ENCODE measurements around the gene TNRC6C. TPM values are rescaled to one million over a fixed set of nuclear protein-coding genes. Genes with fewer than 3 reads are reported as not detected.
"Not testable (repeated sequence)": the region's sequence is repeated elsewhere in the genome, so short reads cannot be mapped to it uniquely, and the experiment has no call there.

TNRC6C gene
- total RNA-seq, 2 experiments from 2014 or later = 25.5 to 26.7 TPM

DNA sequence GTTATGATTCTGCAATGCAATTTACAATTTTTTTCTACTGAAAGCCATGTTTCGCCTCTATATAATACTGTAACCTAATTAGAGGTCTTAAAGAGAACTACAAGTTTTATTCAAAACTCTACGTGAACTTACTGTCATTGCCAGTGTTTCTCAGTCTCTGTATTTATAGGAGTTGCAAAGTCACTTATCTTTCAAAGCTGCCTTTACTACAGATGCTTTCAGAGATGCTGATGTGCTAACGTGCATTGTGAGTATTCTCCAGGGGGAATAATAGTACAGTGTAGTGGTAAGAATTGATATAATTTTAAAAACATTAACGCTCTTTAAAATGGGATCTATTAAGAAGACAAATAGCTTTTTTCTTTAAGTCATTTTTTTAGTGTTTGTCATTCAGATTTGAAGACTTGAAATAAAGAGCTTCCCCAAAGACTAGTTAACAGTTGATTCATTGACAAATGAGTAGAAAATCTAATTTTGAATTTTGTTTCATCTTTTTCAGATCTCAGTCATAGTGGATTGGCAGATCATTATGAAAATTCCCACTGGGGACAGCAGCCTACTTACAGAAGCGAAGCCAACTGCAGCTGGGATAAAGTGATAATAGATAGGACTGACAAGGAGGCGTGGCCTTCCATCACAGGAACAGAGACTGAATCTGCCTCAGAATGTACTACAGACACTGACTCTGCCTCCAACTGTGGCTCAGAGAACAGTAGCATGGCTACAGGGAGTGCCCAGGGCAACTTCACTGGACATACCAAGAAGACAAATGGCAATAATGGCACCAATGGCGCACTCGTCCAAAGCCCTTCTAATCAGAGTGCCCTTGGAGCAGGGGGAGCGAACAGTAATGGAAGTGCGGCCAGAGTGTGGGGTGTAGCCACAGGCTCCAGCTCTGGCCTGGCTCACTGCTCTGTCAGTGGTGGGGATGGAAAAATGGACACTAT, 90.1 kb downstream of the TNRC6C start:
- H3K27me3 Mint-ChIP-seq = no peaks in the 10 kb centered on the region
- no peak overlapping the region for H3K4me3 Mint-ChIP-seq
- DNase-seq = no peak
- CTCF ChIA-PET = interaction anchor here (1.1 kb wide), 1 partner anchor 28 kb away, joined by 3 read pairs; no protein-coding TSS in a partner anchor
- H3K27ac Mint-ChIP-seq = no peak overlapping the region
- POLR2A ChIA-PET = no interaction called here
- H3K4me1 Mint-ChIP-seq = no peaks in the 10 kb centered on the region
- peaks cover 35% of the 10 kb centered on the region for H3K36me3 Mint-ChIP-seq (ENCODE audit: low read depth)
- H3K9me3 Mint-ChIP-seq = no peaks in the 10 kb centered on the region

- POLR2A ChIA-PET = no interaction called here
- Mint-ChIP-seq H3K27me3 (no peaks in the 10 kb centered on the region), H3K9me3 (no peaks in the 10 kb centered on the region), H3K4me3 (no peak overlapping the region), H3K27ac (no peak overlapping the region), H3K36me3 (ENCODE audit: low read depth) (peaks cover 32% of the 10 kb centered on the region), H3K4me1 (no peaks in the 10 kb centered on the region)
- no peak for DNase-seq
- CTCF ChIA-PET = no interaction called here
Measured at GRCh38 chr17:78049609-78050008, 91.1 kb downstream of the TNRC6C start.

DNA sequence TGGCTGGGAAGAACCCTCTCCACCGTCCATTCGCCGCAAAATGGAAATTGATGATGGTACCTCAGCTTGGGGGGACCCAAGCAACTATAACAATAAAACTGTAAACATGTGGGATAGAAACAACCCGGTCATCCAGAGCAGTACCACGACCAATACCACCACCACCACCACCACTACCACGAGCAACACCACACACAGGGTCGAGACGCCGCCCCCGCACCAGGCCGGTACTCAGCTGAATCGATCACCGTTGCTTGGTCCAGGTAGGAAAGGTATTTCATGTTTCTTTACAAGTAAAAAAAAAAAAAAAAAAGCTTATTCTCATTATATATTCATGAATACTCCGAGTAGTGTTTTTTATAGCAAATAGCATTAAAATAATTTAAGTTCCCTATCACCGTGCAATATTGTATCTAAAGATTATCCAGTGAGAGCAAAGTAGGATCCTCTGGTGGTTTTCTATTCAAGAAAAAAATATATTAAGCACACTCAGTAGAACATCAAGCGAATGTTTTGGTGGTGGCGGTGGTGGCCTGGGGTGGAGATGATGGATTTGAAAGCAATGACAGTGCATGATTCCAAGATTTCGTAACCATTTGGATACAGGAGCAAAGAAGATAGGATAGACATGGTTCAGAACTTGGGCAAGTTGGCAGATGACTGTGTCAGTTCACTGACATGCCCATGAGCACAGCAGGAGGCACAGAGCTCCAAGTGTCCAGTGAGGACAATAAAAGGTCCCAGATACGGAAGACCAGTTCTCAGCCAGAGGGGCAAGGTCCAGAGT, 92.9 kb downstream of the TNRC6C start:
- no peaks in the 10 kb centered on the region for H3K4me1 Mint-ChIP-seq
- H3K4me3 Mint-ChIP-seq = no peak overlapping the region
- POLR2A ChIA-PET = no interaction called here
- peaks cover 27% of the 10 kb centered on the region for H3K36me3 Mint-ChIP-seq (ENCODE audit: low read depth)
- H3K9me3 Mint-ChIP-seq = no peaks in the 10 kb centered on the region
- no peak overlapping the region for H3K27ac Mint-ChIP-seq
- DNase-seq = no peak
- no peaks in the 10 kb centered on the region for H3K27me3 Mint-ChIP-seq
- CTCF ChIA-PET = interaction anchor here (1.3 kb wide), 1 partner anchor 37 kb away, joined by 7 read pairs; no protein-coding TSS in a partner anchor

DNA sequence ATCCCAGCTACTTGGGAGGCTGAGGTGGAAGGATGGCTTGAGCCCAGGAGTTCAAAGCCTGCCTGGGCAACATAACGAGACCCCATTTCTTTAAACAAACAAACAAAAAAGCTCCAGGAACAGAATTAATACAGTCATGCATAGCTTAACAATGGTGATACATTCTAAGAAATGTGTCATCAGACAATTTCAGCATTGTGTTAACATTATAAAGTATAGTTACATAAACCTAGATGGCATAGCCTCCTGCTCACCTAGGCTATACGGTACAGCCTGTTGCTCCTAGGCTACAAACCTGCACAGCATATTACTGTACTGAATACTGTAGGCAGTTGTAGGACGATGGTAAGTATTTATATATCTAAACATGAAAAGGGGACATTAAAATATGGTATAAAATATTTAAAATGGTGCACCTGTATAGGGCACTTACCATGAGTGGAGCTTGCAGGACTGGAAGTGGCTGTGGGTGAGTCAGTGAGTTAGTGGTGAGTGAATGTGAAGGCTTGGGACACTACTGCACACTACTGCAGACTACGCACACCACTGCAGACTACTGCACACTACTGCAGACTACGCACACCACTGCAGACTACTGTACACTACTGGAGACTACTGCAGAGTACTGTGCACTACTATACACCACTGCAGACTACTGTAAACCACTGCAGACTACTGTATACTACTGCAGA, 95.4 kb downstream of the TNRC6C start:
- no peak overlapping the region for H3K27ac Mint-ChIP-seq
- DNase-seq = no peak
- H3K36me3 Mint-ChIP-seq (ENCODE audit: low read depth) = peaks cover 20% of the 10 kb centered on the region
- no peaks in the 10 kb centered on the region for H3K9me3 Mint-ChIP-seq
- no peaks in the 10 kb centered on the region for H3K27me3 Mint-ChIP-seq
- CTCF ChIA-PET = no interaction called here
- H3K4me3 Mint-ChIP-seq = no peak overlapping the region
- no peaks in the 10 kb centered on the region for H3K4me1 Mint-ChIP-seq
- POLR2A ChIA-PET = no interaction called here

GRCh38 chr17:78057113-78057740, 98.7 kb downstream of the TNRC6C start:
- POLR2A ChIA-PET = no interaction called here
- CTCF ChIA-PET = no interaction called here
- Mint-ChIP-seq H3K4me3 (no peak overlapping the region), H3K4me1 (no peaks in the 10 kb centered on the region), H3K27ac (no peak overlapping the region), H3K27me3 (no peaks in the 10 kb centered on the region), H3K36me3 (ENCODE audit: low read depth) (no peaks in the 10 kb centered on the region), H3K9me3 (no peaks in the 10 kb centered on the region)
- no peak for DNase-seq

DNA sequence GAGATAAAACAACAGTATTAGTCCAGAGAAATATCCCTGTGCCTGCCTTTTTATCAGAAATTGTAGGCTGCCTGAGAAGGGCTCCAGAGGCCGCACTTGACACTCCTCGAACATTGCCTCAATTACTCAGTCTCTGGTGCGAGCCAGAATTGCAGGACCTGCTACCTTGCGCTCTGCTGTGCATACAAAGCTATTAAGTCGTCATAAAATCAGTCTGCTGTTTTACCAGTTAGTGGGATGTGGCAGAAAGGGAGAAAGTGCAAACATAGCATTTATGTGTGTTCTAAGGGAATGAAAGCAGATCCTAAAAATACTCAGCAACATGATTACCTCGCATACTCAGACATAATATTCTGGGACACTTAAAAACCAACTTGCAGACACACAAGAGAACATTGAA, 99.5 kb downstream of the TNRC6C start:
- H3K4me3 Mint-ChIP-seq = no peak overlapping the region
- H3K27ac Mint-ChIP-seq = no peak overlapping the region
- no peaks in the 10 kb centered on the region for H3K27me3 Mint-ChIP-seq
- peaks cover 5% of the 10 kb centered on the region for H3K4me1 Mint-ChIP-seq
- ChIA-PET CTCF (no interaction called here), POLR2A (no interaction called here)
- H3K9me3 Mint-ChIP-seq = no peaks in the 10 kb centered on the region
- no peak for DNase-seq
- H3K36me3 Mint-ChIP-seq (ENCODE audit: low read depth) = no peaks in the 10 kb centered on the region

GRCh38 chr17:78058581-78058980, 100.1 kb downstream of the TNRC6C start:
- Mint-ChIP-seq H3K4me3 (no peak overlapping the region), H3K27me3 (no peaks in the 10 kb centered on the region), H3K27ac (no peak overlapping the region), H3K9me3 (no peaks in the 10 kb centered on the region), H3K4me1 (peaks cover 9% of the 10 kb centered on the region), H3K36me3 (ENCODE audit: low read depth) (no peaks in the 10 kb centered on the region)
- DNase-seq = no peak
- ChIA-PET POLR2A (no interaction called here), CTCF (no interaction called here)

DNA sequence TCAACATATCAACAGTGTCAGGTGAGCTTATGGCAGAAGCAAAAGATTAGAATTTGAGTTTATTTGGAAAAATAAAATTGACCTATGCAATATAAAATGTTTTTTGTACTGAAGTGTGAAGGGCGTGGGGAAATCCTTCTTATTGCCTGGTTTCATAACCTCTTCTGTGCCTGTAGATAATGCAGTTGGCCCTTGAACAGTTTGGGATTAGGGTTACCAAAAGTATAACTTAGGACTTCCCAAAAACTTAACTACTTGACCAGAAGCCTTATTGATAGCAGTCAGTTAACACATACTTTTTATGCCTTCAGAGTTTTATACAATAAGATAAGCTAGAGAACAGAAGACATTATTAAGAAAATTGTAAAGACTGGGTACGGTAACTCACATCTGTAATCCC, 104.1 kb downstream of the TNRC6C start:
- Mint-ChIP-seq H3K4me3 (no peak overlapping the region), H3K9me3 (no peaks in the 10 kb centered on the region), H3K36me3 (ENCODE audit: low read depth) (peaks cover 9% of the 10 kb centered on the region), H3K4me1 (peaks cover 14% of the 10 kb centered on the region), H3K27ac (no peak overlapping the region), H3K27me3 (no peaks in the 10 kb centered on the region)
- ChIA-PET CTCF (interaction anchor here (1.2 to 1.5 kb wide), 2 partner anchors 13 to 22 kb away, joined by 3 read pairs; no protein-coding TSS in a partner anchor), POLR2A (no interaction called here)
- DNase-seq = no peak

- Mint-ChIP-seq H3K27me3 (no peaks in the 10 kb centered on the region), H3K27ac (no peak overlapping the region), H3K9me3 (no peaks in the 10 kb centered on the region), H3K4me1 (peaks cover 14% of the 10 kb centered on the region), H3K36me3 (ENCODE audit: low read depth) (peaks cover 13% of the 10 kb centered on the region), H3K4me3 (no peak overlapping the region)
- CTCF ChIA-PET = interaction anchor here (1.0 to 1.6 kb wide), 2 partner anchors 21 to 72 kb away, joined by 3 to 12 read pairs; no protein-coding TSS in a partner anchor
- POLR2A ChIA-PET = no interaction called here
- no peak for DNase-seq
Measured at GRCh38 chr17:78063489-78063888, 105.0 kb downstream of the TNRC6C start.

GRCh38 chr17:78064708-78065107, 106.2 kb downstream of the TNRC6C start:
- H3K27me3 Mint-ChIP-seq = no peaks in the 10 kb centered on the region
- H3K4me3 Mint-ChIP-seq = no peak overlapping the region
- POLR2A ChIA-PET = no interaction called here
- DNase-seq = no peak
- H3K9me3 Mint-ChIP-seq = no peaks in the 10 kb centered on the region
- CTCF ChIA-PET = interaction anchor here (1.6 kb wide), 1 partner anchor 20 kb away, joined by 12 read pairs; no protein-coding TSS in a partner anchor
- peaks cover 16% of the 10 kb centered on the region for H3K36me3 Mint-ChIP-seq (ENCODE audit: low read depth)
- no peak overlapping the region for H3K27ac Mint-ChIP-seq
- H3K4me1 Mint-ChIP-seq = peaks cover 14% of the 10 kb centered on the region

DNA sequence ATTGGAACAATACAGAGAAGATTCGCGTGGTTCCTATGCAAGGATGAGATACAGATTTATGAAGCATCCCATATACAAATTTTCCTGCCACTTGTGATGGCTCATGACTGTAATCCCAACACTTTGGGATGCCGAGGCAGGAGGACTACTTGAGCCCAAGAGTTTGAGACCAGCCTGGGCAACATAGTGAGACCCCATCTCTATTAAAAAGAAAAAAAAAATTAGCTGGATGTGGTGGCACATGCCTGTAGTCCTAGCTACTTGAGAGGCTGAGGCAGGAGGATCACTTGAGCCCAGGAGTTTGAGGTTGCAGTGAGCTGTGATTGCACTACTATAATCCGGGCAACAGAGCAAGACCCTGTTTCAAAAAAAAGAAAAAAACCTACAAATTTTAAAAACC, 108.5 kb downstream of the TNRC6C start:
- Mint-ChIP-seq H3K36me3 (ENCODE audit: low read depth) (peaks cover 26% of the 10 kb centered on the region), H3K4me1 (peaks cover 14% of the 10 kb centered on the region)
- CTCF ChIA-PET = interaction anchor here (0.6 kb wide), 1 partner anchor 9 kb away, joined by 3 read pairs; no protein-coding TSS in a partner anchor
- H3K27me3 Mint-ChIP-seq, DNase-seq, H3K4me3 Mint-ChIP-seq, H3K9me3 Mint-ChIP-seq, H3K27ac Mint-ChIP-seq: not testable (repeated sequence)
- POLR2A ChIA-PET = interaction anchor here (1.0 kb wide), 1 partner anchor 24 kb away, joined by 3 read pairs; no protein-coding TSS in a partner anchor

DNA sequence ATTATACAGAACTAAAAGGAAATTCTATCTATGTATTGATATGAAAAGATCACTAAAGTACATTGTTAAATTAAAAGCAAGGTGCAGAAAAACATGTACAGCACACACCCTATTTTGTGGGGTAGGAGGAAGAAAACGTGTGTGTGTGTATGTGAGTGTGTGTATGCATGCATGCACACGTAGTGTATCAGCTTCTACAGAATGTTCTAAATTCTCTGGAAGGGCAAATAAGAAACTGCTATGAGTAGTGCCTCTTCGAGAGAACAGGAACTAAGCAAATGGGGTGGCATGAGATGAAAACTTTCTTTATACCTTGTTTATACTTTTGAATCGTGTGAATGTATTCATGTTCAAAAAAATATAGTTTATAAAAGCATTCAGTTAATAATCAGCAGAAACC, 111.2 kb downstream of the TNRC6C start:
- Mint-ChIP-seq H3K27ac (no peak overlapping the region), H3K36me3 (ENCODE audit: low read depth) (peaks cover 42% of the 10 kb centered on the region), H3K4me3 (no peak overlapping the region), H3K9me3 (no peaks in the 10 kb centered on the region), H3K4me1 (peaks cover under 1% of the 10 kb centered on the region), H3K27me3 (no peaks in the 10 kb centered on the region)
- no peak for DNase-seq
- POLR2A ChIA-PET = no interaction called here
- CTCF ChIA-PET = interaction anchor here (1.1 to 2.2 kb wide), 2 partner anchors 15 to 51 kb away, joined by 3 to 8 read pairs; no protein-coding TSS in a partner anchor

Measured in activated CD4-positive, alpha-beta memory T cell treated with anti-CD3 and anti-CD28 coated beads, Interleukin-2, amount 10 ng/mL, durations not matched to agents 7 days and 5 days (primary cell).